DOHH2 (cell line): ENCODE results near the gene PHF21A.

Source experiments
- H3F3A ChIP-seq: fragments of 200-600 bp; sonication (generic), shearing (Covaris generic); 2 replicates; pipeline ENCODE4 v1.6.0; 2016; ENCODE audit warnings: antibody characterized with exemption, mild to moderate bottlenecking; ENCODE audit not compliant: control insufficient read depth, insufficient read depth
- H3K27ac ChIP-seq: fragments of 200-600 bp; sonication (generic); 2 replicates; pipeline ENCODE4 v1.5.1; 2014; ENCODE audit warnings: low read depth, mild to moderate bottlenecking, low read length, moderate library complexity
- H3K27me3 ChIP-seq: fragments of 200-600 bp; sonication (generic); 2 replicates; pipeline ENCODE4 v1.6.1; 2014; ENCODE audit warnings: mild to moderate bottlenecking, low read length, mixed read lengths; ENCODE audit not compliant: control insufficient read depth
- H3K36me3 ChIP-seq: fragments of 200-600 bp; sonication (generic); 2 replicates; pipeline ENCODE4 v1.6.1; 2014; ENCODE audit warnings: mild to moderate bottlenecking, low read length, moderate library complexity, mixed read lengths; ENCODE audit not compliant: control insufficient read depth
- H3K4me1 ChIP-seq: fragments of 200-600 bp; sonication (generic); 2 replicates; pipeline ENCODE4 v1.6.1; 2014; ENCODE audit warnings: mild to moderate bottlenecking, low read length, mixed read lengths; ENCODE audit not compliant: control insufficient read depth
- H3K4me2 ChIP-seq: fragments of 200-600 bp; sonication (generic); 2 replicates; pipeline ENCODE4 v1.6.0; 2014; ENCODE audit warnings: mild to moderate bottlenecking, low read length, moderate library complexity
- H3K4me3 ChIP-seq: fragments of 200-600 bp; sonication (generic); 2 replicates; pipeline ENCODE4 v1.5.1; 2014; ENCODE audit warnings: mild to moderate bottlenecking, low read length, mixed read lengths
- H3K79me2 ChIP-seq: fragments of 200-600 bp; sonication (generic); 2 replicates; pipeline ENCODE4 v1.6.1; 2014; ENCODE audit warnings: mild to moderate bottlenecking, low read length, mixed read lengths; ENCODE audit not compliant: control insufficient read depth
- H3K9me2 ChIP-seq: fragments of 200-600 bp; sonication (generic); replicated peaks from 2 replicates; pipeline ENCODE4 v1.6.1; 2014; ENCODE audit warnings: mild to moderate bottlenecking, low read length, mixed read lengths; ENCODE audit not compliant: control insufficient read depth
- H3K9me3 ChIP-seq: fragments of 200-600 bp; sonication (generic); 2 replicates; pipeline ENCODE4 v1.6.1; 2014; ENCODE audit warnings: antibody characterized with exemption, low read length, mixed read lengths; ENCODE audit not compliant: control insufficient read depth, insufficient read depth
- H4K20me1 ChIP-seq: fragments of 200-600 bp; sonication (generic); 2 replicates; pipeline ENCODE4 v1.6.0; 2014; ENCODE audit warnings: low read depth, mild to moderate bottlenecking, antibody characterized with exemption, low read length, moderate library complexity; ENCODE audit not compliant: control insufficient read depth, insufficient read depth
- CTCF ChIP-seq: fragments of 200-600 bp; sonication (generic); IDR thresholded peaks from one replicate; pipeline ENCODE4 v1.5.1; 2014; ENCODE audit warnings: antibody characterized with exemption, mild to moderate bottlenecking, low read depth, low read length; ENCODE audit not compliant: poor library complexity, severe bottlenecking
- EZH2phosphoT487 ChIP-seq: fragments of 200-600 bp; sonication (generic); IDR thresholded peaks from 2 replicates; pipeline ENCODE4 v1.6.1; 2017; ENCODE audit warnings: borderline replicate concordance, mild to moderate bottlenecking, antibody characterized with exemption, low read length, moderate library complexity, mixed read lengths

Gene PHF21A

GRCh38 chr11:46125284-46125683 is 4.0 kb upstream of the PHF21A start:
- no peak overlapping the region for H3K4me2 ChIP-seq
- H3K4me3 ChIP-seq, result no peak overlapping the region
- H3F3A ChIP-seq, result peaks cover 10% of the 10 kb centered on the region; the same call in 1 of the 2 replicates
- H3K27ac ChIP-seq, result no peak overlapping the region
- H3K9me3 ChIP-seq, result no peaks in the 10 kb centered on the region
- H3K79me2 ChIP-seq, result peaks cover 5% of the 10 kb centered on the region; the same call in 1 of the 2 replicates
- H4K20me1 ChIP-seq, result no peaks in the 10 kb centered on the region
- no peaks in the 10 kb centered on the region for H3K9me2 ChIP-seq
- no peak for TF ChIP-seq CTCF
- no peak for TF ChIP-seq EZH2phosphoT487
- peaks cover 16% of the 10 kb centered on the region for H3K4me1 ChIP-seq
- no peaks in the 10 kb centered on the region for H3K27me3 ChIP-seq
- H3K36me3 ChIP-seq, result no peaks in the 10 kb centered on the region

GRCh38 chr11:46122945-46123715 is 1.9 kb upstream of the PHF21A start:
- Histone ChIP-seq H3K27me3 (no peaks in the 10 kb centered on the region), H3K4me3 (no peak overlapping the region; the same call in 1 of the 2 replicates), H3K4me2 (peak overlapping the region; percentile 71; the same call in 1 of the 2 replicates), H3K27ac (no peak overlapping the region), H3K9me3 (no peaks in the 10 kb centered on the region), H3K4me1 (peaks cover 17% of the 10 kb centered on the region), H4K20me1 (no peaks in the 10 kb centered on the region), H3F3A (peaks cover 22% of the 10 kb centered on the region), H3K36me3 (no peaks in the 10 kb centered on the region), H3K9me2 (no peaks in the 10 kb centered on the region), H3K79me2 (peaks cover 23% of the 10 kb centered on the region)
- no peak for TF ChIP-seq EZH2phosphoT487
- TF ChIP-seq CTCF, result no peak

GRCh38 chr11:46121724-46122477 is 647 bp upstream of the PHF21A start:
- Histone ChIP-seq H4K20me1 (no peaks in the 10 kb centered on the region), H3F3A (peaks cover 28% of the 10 kb centered on the region), H3K79me2 (peaks cover 35% of the 10 kb centered on the region), H3K4me2 (peak overlapping the region; percentile 71), H3K27ac (peak overlapping the region; percentile 81), H3K36me3 (peaks cover 3% of the 10 kb centered on the region; the same call in 1 of the 2 replicates), H3K27me3 (no peaks in the 10 kb centered on the region), H3K9me3 (no peaks in the 10 kb centered on the region), H3K9me2 (no peaks in the 10 kb centered on the region), H3K4me1 (peaks cover 24% of the 10 kb centered on the region), H3K4me3 (peak overlapping the region; percentile 70)
- TF ChIP-seq CTCF, result no peak
- no peak for TF ChIP-seq EZH2phosphoT487
